ENCODE data around the gene OSTN.

- TF ChIP-seq, protein P1, sequence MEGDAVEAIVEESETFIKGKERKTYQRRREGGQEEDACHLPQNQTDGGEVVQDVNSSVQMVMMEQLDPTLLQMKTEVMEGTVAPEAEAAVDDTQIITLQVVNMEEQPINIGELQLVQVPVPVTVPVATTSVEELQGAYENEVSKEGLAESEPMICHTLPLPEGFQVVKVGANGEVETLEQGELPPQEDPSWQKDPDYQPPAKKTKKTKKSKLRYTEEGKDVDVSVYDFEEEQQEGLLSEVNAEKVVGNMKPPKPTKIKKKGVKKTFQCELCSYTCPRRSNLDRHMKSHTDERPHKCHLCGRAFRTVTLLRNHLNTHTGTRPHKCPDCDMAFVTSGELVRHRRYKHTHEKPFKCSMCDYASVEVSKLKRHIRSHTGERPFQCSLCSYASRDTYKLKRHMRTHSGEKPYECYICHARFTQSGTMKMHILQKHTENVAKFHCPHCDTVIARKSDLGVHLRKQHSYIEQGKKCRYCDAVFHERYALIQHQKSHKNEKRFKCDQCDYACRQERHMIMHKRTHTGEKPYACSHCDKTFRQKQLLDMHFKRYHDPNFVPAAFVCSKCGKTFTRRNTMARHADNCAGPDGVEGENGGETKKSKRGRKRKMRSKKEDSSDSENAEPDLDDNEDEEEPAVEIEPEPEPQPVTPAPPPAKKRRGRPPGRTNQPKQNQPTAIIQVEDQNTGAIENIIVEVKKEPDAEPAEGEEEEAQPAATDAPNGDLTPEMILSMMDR (conservative IDR thresholded peaks at IDR 0.05; ENCODE audit: low read depth, low read length): no peak
- no peak for TF ChIP-seq EZH2 (IDR thresholded peaks at IDR 0.05; ENCODE audit: low read length, unreplicated experiment)
These were observed 107.4 kb downstream of the OSTN start for GRCh38 chr3:191306428-191306827.

Measured in PC-3 (cell line).